ENCODE measurements around the gene WDFY2. TPM values are rescaled to one million over a fixed set of nuclear protein-coding genes. Genes with fewer than 3 reads are reported as not detected.

The WDFY2 gene
- total RNA-seq, 1 experiment from 2014 or later, result 25.7 TPM

GRCh38 chr13:51619614-51620013 lies 35.4 kb downstream of the WDFY2 start:
- ATAC-seq (no peak), DNase-seq (ENCODE audit: low spot score) (no peak)
- Mint-ChIP-seq H3K27ac (no peak overlapping the region), H3K27me3 (ENCODE audit: low read depth) (no peaks in the 10 kb centered on the region), H3K4me3 (no peak overlapping the region), H3K9me3 (no peaks in the 10 kb centered on the region), H3K36me3 (no peaks in the 10 kb centered on the region), H3K4me1 (peaks cover 69% of the 10 kb centered on the region)
- POLR2A ChIA-PET, result no interaction called here
- CTCF ChIA-PET, result no interaction called here
- no peak for TF ChIP-seq PRDM15 (CRISPR knock-in tag; IDR thresholded peaks at IDR 0.05)
- no peak for TF ChIP-seq SMAD4 (CRISPR knock-in tag; IDR thresholded peaks at IDR 0.05)
- TF ChIP-seq FOXP4 (CRISPR knock-in tag; IDR thresholded peaks at IDR 0.05), result no peak
- no peak for TF ChIP-seq MAX (CRISPR knock-in tag; IDR thresholded peaks at IDR 0.05)
- no peak for TF ChIP-seq ARID4B (CRISPR knock-in tag; IDR thresholded peaks at IDR 0.05; ENCODE audit: borderline replicate concordance)
- TF ChIP-seq JUN (CRISPR knock-in tag; IDR thresholded peaks at IDR 0.05), result no peak
- no peak for TF ChIP-seq MXD4 (CRISPR knock-in tag; IDR thresholded peaks at IDR 0.05; ENCODE audit: borderline replicate concordance)
- no peak for TF ChIP-seq CREB1 (CRISPR knock-in tag; IDR thresholded peaks at IDR 0.05)
- no peak for TF ChIP-seq ZNF121 (CRISPR knock-in tag; IDR thresholded peaks at IDR 0.05)
- no peak for TF ChIP-seq ESRRA (CRISPR knock-in tag; IDR thresholded peaks at IDR 0.05; ENCODE audit: borderline replicate concordance)
- no peak for TF ChIP-seq NR1H2 (CRISPR knock-in tag; IDR thresholded peaks at IDR 0.05)

GRCh38 chr13:51620165-51620983 lies 36.1 kb downstream of the WDFY2 start:
- H3K4me3 Mint-ChIP-seq, result no peak overlapping the region
- TF ChIP-seq ATF1 (CRISPR knock-in tag; IDR thresholded peaks at IDR 0.05), result no peak
- TF ChIP-seq GABPB1 (CRISPR knock-in tag; IDR thresholded peaks at IDR 0.05), result peak; percentile 20; the same call in 1 of the 2 replicates
- no peak for TF ChIP-seq JAZF1 (CRISPR knock-in tag; IDR thresholded peaks at IDR 0.05)
- no peak for TF ChIP-seq IRF2 (CRISPR knock-in tag; IDR thresholded peaks at IDR 0.05; ENCODE audit: borderline replicate concordance, low read depth)
- TF ChIP-seq KAT7 (CRISPR knock-in tag; IDR thresholded peaks at IDR 0.05; ENCODE audit: borderline replicate concordance), result no peak
- TF ChIP-seq HMGA2 (CRISPR knock-in tag; IDR thresholded peaks at IDR 0.05), result no peak
- H3K9me3 Mint-ChIP-seq, result no peaks in the 10 kb centered on the region
- no peaks in the 10 kb centered on the region for H3K36me3 Mint-ChIP-seq
- H3K27me3 Mint-ChIP-seq (ENCODE audit: low read depth), result no peaks in the 10 kb centered on the region
- H3K4me1 Mint-ChIP-seq, result peaks cover 67% of the 10 kb centered on the region
- peak; percentile 45; the same call in 1 of the 2 replicates for ATAC-seq
- CTCF ChIA-PET, result no interaction called here
- peak overlapping the region; percentile 50 for H3K27ac Mint-ChIP-seq
- DNase-seq (ENCODE audit: low spot score), result no peak
- POLR2A ChIA-PET, result interaction anchor here (0.7 kb wide), 1 partner anchor 68 kb away, joined by 3 read pairs; no protein-coding TSS in a partner anchor

Measured in WTC11 (cell line).